Kidney (tissue), 14 donors: Measurements from ENCODE around the gene CSF3. TPM values are rescaled to one million over a fixed set of nuclear protein-coding genes. Genes with fewer than 3 reads are reported as not detected.

Experiments used
- DNase-seq, 5 donors: peaks; one replicate each; pipeline ENCODE4 v3.0.0-alpha.2; 2013 to 2020
- FAIRE-seq: peaks from 2 replicates; lab custom pipeline; 2012; peaks lifted over from hg19 to GRCh38; lab: Jason Lieb, UNC
- H3K27ac ChIP-seq, 2 donors: one replicate each; pipeline ENCODE4 v1.7.0; 2013; ENCODE audit warnings: low read depth in 2 of 2, low read length in 2 of 2, inconsistent platforms in 1 of 2
- H3K27me3 ChIP-seq: one replicate; pipeline ENCODE4 v1.7.1; 2013; ENCODE audit warnings: low read length, inconsistent platforms; ENCODE audit not compliant: control insufficient read depth, insufficient read depth
- H3K36me3 ChIP-seq, 3 donors: one replicate each; pipeline versions ENCODE4 v1.7.0 to v1.7.1; 2013; ENCODE audit warnings: low read length in 3 of 3, control low read depth in 1 of 3, inconsistent platforms in 1 of 3; ENCODE audit not compliant: insufficient read depth in 3 of 3, control insufficient read depth in 2 of 3
- H3K4me1 ChIP-seq, 3 donors: one replicate each; pipeline versions ENCODE4 v1.7.0 to v1.7.1; 2013; ENCODE audit warnings: low read length in 3 of 3, inconsistent platforms in 1 of 3, low read depth in 1 of 3; ENCODE audit not compliant: control insufficient read depth in 2 of 3, insufficient read depth in 2 of 3
- H3K4me3 ChIP-seq, 3 donors: one replicate each; pipeline versions ENCODE4 v1.7.0 to v1.8.1; 2013; ENCODE audit warnings: low read length in 3 of 3, control low read depth in 1 of 3, inconsistent platforms in 1 of 3
- H3K9ac ChIP-seq, 3 donors: one replicate each; pipeline versions ENCODE4 v1.7.0 to v1.7.1; 2013; ENCODE audit warnings: low read length in 3 of 3, control low read depth in 1 of 3, inconsistent platforms in 1 of 3
- H3K9me3 ChIP-seq, 3 donors: one replicate each; pipeline versions ENCODE4 v1.7.0 to v1.7.1; 2013; ENCODE audit warnings: low read length in 3 of 3, control low read depth in 1 of 3, inconsistent platforms in 1 of 3; ENCODE audit not compliant: control insufficient read depth in 2 of 3, insufficient read depth in 1 of 3
- CTCF ChIP-seq: IDR thresholded peaks from 3 replicates; pipeline ENCODE4 v1.5.1; 2012; ENCODE audit warnings: mild to moderate bottlenecking, moderate library complexity, borderline replicate concordance; ENCODE audit not compliant: insufficient read depth; ENCODE audit errors: extremely low read depth
- intact Hi-C: fragments of 100-400 bp; cut with DNase I; formaldehyde crosslinking; loops from one replicate; pipeline ENCODE4 v1.11.1; 2022
- polyA plus RNA-seq: library from polyadenylated mRNA; stranded (reverse); fragments of 350-450 nt; fragmentation: Illumina TruSeq; extraction: RNeasy Lipid Tissue Mini Kit (QIAGEN cat#74804); gene quantifications from one replicate; pipeline ENCODE4 v1.2.3, GENCODE V29; 2014; ENCODE audit warnings: low read depth, low replicate concordance; ENCODE audit not compliant: insufficient read depth
- total RNA-seq: library from RNA; stranded (reverse); fragmentation: NEBNext Ultra II Directional; extraction: Animal tissue kit (Norgen Biotek cat#: 25700); gene quantifications from one replicate; pipeline ENCODE4 v1.2.1, GENCODE V29; 2021
- donor health status: control.
- donor health status: control.
- donor health status: control.
- donor health status: control.
- donor health status: control.
- donor health status: DM: yes; HTN: yes; CAD: no.
- donor health status: Normal renal cell carcinoma (clear cell type).

The CSF3 gene
- total and polyA plus RNA-seq, 2 donors from 2014 or later, result not detected

DNA sequence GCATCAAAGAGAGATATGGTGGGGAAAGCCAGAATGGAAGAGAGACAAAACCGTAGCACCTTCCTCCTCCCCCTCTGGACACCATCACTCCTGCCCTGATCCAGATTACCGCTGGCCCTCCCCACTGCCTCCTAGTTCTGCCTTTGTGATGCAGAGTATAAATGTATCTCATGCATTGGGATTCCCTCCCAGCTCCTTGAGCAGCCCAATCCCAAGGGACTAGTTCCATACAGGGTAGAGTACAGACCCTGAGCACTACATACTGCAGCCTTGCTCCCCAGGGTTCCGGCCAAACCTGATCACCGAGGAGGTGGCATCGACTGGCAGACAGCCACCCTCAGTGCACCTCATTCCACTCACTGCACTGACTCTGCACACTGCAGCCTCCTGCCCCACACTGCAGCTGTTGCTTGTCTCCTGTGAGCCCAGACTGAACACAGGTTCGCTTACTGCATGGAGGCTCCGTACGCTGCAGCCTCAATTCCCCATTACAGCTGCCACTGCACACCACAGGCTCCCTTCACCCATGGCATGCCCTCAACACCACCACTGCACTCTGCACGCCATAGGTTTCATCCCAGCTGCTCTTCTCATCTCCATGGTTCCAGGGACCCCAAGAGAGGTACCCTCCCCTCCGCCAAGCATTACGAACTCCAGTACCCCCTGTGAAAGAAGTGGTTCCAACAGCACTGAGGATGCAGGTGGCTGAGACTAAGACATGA is 45.8 kb downstream of the CSF3 start:
- Histone ChIP-seq H3K4me1 (peaks cover 5 to 27% (median 19%) of the 10 kb centered on the region in 3 donors), H3K36me3 (no peaks in the 10 kb centered on the region), H3K27ac (no peak overlapping the region), H3K4me3 (no peak overlapping the region), H3K9me3 (no peaks in the 10 kb centered on the region), H3K9ac (peak overlapping the region in 1 of 3 donors; percentile 3), H3K27me3 (no peaks in the 10 kb centered on the region)
- FAIRE-seq (no peak), DNase-seq (no peak)
- no peak for TF ChIP-seq CTCF
- intact Hi-C loops, result no loop called here

DNA sequence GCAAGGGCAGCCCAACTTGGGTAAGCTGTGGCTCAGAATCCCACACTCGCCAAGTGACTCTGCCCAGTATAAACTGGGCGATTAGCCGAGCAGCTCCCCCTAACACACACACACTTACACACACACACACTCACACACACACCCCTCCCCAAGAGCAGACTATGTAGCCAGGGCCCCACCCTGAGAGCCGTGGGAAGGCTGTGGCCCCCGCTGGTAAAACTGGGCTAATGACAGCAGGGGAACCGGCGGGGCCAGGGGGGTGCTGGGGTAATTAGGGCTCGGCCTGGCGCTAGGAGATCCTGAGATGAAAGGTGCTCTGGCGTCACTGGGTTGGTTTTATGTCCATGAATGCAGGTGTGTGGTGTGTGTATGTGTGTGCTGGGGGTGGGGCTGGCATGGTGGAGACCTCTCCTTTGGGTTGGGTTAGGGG is 46.4 kb downstream of the CSF3 start:
- Histone ChIP-seq H3K27ac (no peak overlapping the region), H3K9me3 (no peaks in the 10 kb centered on the region), H3K4me1 (peaks cover 5 to 29% (median 20%) of the 10 kb centered on the region in 3 donors), H3K36me3 (no peaks in the 10 kb centered on the region), H3K27me3 (no peaks in the 10 kb centered on the region), H3K9ac (peak overlapping the region in 1 of 3 donors; percentile 31), H3K4me3 (no peak overlapping the region)
- TF ChIP-seq CTCF, result no peak
- no peak for DNase-seq
- intact Hi-C loops, result no loop called here
- FAIRE-seq, result no peak

- intact Hi-C loops, result no loop called here
- Histone ChIP-seq H3K9me3 (no peaks in the 10 kb centered on the region), H3K27ac (peak within 1 kb of the TSS; percentile 88 to 92), H3K27me3 (no peaks in the 10 kb centered on the region), H3K4me3 (peak within 1 kb of the TSS; percentile 79 to 90 (median 88)), H3K4me1 (peaks cover 5 to 29% (median 23%) of the 10 kb centered on the region in 3 donors), H3K36me3 (no peaks in the 10 kb centered on the region), H3K9ac (peak within 1 kb of the TSS; percentile 71 to 82 (median 74))
- TF ChIP-seq CTCF, result peak; percentile 32
- DNase-seq (peak; percentile 68 to 88 (median 81)), FAIRE-seq (no peak)
Observed at GRCh38 chr17:40062329-40063186, 47.3 kb downstream of the CSF3 start, which contains the start of gene THRA. TSS of gene THRA (plus strand) at chr17:40062965. CDS start at chr17:40074489, 11,524 bp downstream.
